Activated CD4-positive, alpha-beta T cell treated with anti-CD3 and anti-CD28 coated beads, Interleukin-2, Interleukin-4, amounts not matched to agents 100 ng/mL and 50 ng/mL, durations not matched to agents 16 hours and 8 hours (primary cell): Measurements from ENCODE around the gene CACNA1I.
"Not testable (repeated sequence)": the region's sequence is repeated elsewhere in the genome, so short reads cannot be mapped to it uniquely, and the experiment has no call there.

ENCODE experiments used
- DNase-seq: peaks from one replicate; pipeline ENCODE4 v3.0.0-alpha.2; 2020; ENCODE audit warnings: low spot score

Gene CACNA1I

DNA sequence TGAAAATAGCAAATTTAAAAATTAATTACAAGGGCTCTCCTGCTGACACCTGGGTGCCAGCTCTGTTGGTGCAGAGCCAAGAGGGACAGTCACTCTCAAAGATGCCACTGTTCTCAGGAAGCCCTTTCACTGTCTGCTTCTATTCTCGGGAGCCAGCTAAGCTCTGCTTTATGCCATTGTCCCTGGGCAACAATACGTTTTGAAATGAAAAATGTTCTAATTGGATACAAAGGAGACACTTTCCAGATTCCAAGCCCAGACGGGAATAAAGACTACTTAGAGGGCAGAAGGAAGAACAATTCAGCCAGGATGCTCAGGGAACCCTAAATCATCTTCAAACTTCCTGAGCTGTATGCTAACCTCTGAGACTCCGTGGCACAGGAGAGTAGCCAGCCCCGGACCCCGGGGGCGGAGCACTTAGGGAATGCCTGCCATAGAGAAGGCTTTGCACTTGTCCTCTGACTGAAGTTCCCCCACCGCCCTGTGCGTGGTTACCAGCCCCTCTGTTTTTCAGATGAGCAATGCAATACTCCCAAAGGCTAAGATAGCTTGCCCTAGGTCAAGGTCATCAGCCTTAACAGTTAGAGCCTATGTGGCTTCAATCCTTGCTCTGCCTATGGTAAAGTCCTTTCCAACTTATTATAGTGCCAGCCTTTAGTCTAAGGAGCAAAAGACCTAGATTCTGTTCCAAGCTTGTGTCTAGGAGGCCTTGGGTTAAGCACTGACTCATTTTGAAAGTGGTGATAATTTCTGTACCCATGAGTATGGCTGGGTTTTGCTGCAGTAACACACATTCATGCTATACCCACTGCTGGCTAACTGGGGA lies 150.9 kb downstream of the CACNA1I start:
- DNase-seq: peak; percentile 62

DNA sequence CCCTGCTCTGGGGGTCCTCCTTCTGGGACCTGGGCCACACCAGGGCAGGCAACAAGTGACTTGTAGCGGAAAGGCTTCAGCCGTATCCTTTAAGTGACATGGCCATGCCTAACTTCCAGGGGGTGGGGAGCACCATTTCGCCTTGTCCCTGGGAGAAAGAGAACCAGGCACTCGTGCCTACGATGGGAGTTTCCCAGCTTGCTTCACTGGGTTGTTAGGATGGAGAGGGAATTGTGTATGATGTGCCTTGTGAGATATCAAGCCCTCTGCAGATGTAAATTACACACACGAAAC lies 151.4 kb downstream of the CACNA1I start:
- DNase-seq: no peak

DNA sequence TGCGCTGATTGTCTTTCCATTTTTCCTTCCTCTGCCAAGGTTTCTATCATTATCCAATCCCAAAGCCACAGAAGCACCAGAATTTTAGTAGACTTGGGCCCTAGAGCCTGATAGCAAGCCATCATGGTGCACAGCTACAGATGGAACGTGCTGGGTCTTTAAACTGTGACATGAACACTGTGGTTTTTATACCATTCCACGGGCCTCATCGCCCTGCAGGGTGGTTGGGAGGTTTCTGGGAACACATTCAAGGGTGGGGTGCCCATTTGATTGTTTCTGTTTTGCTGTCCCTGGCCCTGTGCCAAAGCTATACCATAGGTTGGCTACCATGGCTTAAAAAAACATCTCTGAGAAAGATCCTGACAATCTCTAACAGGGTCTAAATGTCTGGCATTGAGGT lies 151.9 kb downstream of the CACNA1I start:
- no peak for DNase-seq

DNA sequence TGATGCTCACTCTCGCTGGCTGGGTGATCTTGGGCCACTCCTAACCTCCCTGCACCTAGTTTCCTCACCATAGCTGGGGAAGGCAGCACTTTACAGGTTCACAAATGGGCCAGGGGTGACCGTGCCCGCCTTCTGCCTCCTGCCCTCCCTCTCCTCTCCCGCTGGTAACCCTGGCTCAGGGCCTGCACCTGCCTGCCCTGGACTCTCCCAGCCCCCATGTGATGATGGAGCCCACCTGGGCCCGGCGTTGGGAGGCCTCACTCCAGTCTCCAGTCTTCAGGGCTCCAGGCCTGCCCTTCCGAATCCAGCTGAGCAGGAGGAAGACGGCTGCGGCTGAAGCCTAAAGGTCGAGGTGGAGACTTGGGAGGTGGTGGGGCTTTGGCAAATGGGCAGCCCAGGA lies 152.9 kb downstream of the CACNA1I start:
- DNase-seq: no peak

DNA sequence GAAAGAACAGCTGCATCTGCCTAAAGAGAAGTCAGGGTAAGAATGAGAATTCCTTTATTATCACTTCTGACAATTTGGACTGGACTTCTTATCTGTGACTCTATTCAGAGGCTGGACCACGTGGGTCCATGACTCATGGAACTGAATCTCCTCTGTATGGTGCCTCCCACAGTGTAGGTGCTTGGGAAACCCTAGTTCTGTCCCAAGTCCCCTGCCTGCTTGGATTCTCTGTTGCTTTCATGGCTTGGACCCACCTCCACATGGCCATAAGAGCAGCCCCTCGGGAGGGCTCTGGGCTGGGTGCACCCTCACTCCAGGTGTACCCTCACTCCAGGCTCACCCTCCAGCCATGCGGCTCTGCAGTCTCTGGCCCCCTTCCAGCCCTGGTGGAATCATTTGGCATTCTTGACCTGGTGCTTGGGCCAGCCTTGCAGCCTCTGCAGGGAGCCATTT lies 153.4 kb downstream of the CACNA1I start:
- no peak for DNase-seq

DNA sequence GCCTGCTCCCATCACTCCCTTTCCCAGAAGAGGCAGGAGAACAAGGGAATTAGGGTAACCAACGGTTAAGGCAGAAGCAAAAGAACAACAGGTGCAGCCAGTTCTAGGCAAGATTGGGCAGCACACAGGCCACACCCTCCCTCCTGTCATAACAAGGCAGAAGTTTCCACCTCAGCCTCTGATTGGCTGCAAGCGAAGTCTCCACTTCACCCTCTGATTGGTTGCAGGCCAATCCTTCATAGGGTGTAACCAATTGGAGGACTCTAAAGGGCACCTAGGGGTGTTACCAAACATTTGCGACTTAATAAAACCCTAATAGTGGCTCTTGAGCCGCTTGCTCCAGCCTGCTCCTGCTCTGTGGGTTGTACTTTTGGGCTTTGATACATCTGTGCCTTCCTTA lies 153.8 kb downstream of the CACNA1I start:
- no peak for DNase-seq

DNA sequence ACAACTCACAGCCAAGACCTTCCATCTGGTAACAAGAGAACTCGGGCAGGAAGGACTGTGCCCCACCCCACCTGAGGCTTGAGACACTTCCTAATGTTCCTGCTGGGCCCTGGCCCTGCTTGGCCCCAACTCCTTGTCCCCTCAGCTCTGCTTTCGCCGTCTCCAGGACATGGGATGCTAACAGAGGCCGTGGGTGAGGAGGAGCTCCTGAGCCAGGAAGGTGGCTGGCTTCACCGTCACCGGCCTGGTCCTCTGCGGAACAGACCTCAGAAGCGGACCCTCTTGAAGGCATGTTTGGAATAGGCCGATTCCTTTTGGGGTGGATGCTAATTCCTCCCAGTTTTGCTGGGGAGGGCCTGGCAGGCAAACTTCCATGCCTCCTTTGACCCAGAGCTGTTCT lies 154.3 kb downstream of the CACNA1I start:
- DNase-seq: no peak

DNA sequence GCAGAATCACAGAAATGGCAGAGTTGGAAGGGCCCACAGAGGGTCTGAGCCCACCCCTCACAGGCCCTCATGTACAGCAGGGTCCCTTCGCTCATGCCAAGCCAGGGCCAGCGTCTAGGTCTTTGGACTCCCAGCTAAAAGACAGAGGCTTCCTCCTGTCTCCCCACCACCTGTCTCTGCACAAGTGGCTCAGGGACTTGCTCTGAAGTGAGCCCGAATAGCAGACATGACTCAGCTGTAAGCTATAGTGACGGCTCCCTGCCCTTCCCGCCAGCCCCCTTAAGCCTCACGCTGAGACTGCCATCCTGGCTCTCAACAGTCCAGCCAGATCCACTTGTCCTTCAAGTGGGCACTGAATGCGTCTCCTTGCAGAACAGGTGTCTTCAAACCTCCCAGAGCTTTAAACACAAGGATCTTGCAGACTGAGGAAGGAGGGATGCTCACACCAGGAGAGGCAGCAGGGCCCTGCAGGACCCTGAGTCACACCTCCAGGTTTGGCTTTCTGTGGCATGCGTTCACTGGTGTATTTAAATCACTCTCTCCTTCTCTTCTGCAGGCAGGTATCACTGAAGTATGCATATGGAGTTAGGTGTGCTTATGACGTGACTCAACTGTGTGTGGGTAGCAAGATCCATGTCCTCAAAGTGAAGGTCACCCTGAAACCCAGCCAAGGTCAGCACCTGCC lies 154.9 kb downstream of the CACNA1I start:
- no peak for DNase-seq

DNA sequence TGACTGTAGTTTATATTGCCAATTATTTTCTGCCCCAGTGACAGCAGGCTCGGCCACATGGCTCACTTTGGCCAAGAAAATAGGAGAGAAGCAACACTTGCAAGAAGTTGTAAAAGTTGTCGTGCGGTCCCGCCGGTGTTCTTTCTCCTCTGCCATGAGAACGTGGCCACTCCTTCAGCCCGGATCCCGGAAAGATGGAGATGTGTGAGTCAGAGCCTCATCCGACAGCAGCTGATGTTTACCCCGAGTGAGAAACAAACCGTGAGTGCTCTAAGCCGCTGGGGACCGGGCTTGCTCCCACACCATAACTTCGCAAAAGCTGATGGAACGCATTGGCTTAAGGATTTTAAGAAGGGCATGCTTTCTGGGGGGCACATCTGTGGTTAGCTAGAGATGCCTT lies 157.0 kb downstream of the CACNA1I start:
- no peak for DNase-seq

DNA sequence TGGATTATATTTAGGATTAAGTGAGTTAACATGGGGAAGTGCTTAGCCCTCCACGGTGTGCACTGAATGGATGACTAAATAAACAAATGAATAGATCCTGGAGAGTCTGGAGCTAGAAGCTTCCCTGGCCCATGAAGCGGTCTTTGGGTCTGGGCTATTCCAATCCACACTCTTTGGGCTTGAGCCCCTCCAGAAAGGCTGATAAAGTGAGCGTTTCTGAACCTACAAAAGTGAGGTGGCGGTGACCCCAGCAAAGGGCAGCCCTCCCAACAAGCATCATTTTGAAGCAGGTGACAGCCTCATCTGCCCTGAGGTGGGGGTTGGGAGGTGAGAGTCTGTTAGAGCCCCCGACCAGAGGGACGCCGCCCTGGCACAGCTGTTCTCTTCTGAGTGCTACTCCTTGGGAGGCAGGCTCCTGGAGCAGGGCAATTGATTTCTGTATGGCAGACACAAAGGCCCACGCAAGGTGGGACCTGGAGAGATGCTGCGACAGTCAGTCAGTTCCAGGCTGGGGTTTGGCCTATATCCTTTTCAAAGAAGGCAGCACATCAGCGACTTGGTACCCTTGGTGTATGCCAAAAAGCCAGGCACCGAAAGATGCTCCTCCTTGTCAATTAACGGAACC lies 157.8 kb downstream of the CACNA1I start:
- no peak for DNase-seq

DNA sequence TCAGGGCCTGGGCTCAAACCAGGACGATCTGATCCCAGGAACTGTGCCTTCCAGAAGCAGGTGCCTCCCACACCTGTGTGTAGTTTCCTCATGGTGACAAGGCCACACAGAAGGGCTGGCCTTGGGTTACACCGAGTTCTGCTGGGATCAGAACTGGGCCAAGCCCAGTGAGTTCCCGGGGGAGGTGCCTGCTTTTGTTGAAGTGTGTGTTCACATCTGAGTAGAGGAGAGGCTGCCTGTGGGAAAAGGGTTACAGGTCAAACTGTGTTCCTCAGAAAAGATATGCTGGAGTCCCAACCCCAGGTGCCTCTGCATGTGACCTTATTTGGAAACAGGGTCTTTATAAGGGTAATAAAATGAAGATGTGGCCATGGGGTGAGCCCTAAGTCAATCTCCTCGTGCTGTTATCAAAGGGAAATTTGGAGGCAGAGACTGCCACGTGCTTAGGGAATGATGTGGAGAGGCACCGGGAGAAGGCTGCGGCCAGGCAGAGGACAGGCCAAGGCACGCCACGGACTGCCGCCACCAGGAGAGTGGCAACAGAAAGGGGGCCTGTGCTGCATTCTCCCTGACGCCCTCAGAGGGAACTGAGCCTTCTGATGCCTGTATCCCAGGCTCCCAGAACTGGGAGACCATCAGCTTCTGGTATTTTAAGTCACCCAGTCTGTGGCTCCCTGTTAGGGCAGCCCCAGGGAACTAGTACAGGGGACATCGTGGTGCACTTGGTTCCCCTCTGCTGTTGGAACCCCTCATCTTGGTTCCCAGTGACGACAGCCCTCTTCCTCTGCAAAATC lies 158.8 kb downstream of the CACNA1I start:
- no peak for DNase-seq

DNA sequence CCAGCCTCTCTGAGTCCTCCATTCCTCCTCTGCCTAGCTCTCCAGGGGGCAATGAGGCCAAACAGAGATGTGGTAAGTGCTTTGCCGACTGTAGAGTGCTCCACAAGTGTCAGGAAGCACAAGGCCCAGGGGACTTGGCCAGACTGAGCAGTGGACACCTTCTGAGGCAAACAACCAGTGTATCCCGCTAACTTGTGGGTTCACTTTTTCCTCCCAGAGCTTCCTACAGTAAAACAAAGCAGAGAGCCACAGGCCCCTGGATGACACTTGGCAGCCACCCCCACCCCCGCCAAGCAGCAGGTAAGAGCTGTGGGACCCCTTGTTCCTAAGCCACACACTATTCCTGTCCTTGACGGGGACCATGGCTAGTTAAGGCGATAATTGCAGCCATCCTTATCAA lies 160.9 kb downstream of the CACNA1I start:
- no peak for DNase-seq

DNA sequence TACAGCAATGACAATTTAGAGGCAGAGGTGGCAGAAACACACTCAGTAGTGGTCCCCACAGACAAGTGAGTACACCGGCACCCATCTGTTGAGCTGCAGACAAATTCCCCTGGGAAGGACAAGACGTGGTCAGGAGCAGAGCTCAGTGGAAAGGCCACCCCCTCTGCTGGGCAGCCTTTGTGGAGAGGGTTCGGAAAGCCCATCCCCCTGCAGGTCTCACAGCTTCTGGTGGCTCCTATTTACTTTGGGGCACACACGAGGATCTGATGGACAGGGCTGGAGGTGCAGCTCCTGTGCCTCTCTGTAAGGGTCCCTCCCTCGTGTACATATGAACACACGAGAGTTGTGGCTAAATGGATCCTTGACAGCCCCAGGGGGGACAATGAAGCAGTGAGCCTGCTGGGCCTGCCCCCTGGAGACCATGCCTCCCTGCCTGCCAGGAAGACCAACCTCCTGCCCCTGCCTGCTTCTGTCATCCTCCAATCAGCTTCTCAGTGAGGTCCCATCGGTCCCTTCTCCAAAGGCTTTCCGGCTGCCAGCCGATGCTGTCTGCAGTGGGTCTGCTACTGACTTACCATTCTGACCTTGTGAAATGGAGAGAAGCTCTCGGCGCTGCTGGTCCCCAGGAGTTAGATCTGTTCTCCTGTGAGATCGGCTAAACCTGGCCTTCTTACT lies 161.5 kb downstream of the CACNA1I start:
- no peak for DNase-seq

DNA sequence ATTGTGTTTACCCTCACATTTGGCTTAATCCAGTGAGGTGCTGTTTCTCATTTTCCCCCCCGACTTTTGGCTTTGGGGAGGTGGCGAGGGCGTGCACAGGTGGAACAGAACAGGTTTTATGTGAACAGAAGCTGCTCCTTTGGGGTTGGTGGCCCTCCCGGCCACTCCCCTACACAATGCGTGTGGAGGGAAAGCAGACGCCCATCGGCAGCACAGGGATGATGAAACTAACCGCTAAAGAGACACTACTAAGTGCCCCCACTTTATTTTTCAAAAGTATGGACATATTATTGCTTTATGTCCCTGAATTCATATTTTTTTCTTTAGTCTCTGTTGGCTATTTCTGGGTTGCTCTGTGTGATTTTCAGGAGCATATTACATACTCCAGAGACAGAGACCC lies 162.1 kb downstream of the CACNA1I start:
- DNase-seq: no peak

DNA sequence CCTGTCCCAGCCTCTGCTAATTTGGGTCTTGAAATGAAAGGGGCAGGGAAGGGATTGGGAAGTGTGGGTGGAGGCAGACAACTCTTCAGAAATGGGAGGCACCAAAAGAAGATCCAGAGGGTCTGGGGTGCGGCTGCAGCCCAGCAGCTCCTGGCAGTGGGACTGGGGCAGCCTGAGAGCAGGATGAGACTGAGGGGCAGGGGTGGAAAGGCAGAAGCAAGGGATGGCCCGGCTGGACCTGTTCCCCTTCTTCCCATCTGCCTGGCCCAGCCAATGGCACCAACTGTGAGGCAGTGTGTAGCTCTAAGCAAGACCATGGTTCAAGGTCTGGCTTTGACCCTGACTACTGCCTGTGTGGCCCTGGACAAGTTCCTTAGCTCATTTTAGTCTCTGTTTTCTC lies 162.6 kb downstream of the CACNA1I start:
- no peak for DNase-seq

DNA sequence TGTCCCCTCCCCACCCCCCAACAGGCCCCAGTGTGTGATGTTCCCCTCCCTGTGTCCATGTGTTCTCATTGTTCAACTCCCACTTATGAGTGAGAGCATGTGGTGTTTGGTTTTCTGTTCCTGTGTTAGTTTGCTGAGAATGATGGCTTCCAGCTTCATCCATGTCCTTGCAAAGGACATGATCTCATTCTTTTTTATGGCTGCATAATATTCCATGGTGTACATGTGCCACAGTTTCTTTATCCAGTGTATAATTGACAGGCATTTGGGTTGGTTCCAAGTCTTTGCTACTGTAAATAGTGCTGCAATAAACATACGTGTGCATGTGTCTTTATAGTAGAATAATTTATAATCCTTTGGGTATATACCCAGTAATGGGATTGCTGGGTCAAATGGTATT lies 163.5 kb downstream of the CACNA1I start:
- DNase-seq: not testable (repeated sequence)

DNA sequence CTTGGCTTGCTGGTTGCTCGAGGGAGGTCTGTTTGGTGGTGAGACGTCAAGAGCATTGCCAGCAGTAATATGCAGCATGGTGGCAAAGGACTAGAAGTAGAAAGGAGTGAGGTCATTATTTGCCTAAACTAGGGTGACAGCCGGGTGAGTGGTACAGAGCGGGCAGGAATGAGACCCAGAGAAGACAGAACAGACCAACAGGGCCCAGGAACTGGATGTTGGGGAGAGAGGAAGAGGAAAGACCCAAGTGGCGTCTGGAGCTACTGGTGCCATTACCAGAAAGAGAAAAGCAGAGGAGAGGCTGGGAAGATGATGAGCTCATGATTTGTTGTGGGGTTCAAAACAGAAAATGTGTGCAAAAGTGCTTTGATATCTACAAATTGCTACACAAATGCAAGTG lies 164.3 kb downstream of the CACNA1I start:
- DNase-seq: no peak

DNA sequence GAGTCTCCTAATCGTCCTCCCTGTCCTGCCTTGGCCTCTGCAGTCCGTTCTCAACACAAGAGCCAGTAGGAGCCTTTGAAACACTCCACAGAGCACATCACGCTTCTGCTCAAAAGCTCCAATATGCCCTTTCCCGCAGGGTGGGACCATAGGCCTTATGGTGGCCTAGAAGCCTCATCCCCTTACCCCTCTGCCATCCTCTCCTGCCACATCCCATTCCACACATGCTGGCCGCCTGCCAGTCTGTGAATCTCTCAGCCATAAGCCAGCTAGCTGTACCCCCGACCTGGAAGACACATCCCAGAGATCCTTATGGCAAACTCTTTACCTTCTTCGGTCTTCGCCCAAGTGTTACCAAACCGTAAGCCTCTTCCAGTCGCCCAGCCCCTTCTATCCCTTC lies 165.2 kb downstream of the CACNA1I start:
- DNase-seq: no peak

DNA sequence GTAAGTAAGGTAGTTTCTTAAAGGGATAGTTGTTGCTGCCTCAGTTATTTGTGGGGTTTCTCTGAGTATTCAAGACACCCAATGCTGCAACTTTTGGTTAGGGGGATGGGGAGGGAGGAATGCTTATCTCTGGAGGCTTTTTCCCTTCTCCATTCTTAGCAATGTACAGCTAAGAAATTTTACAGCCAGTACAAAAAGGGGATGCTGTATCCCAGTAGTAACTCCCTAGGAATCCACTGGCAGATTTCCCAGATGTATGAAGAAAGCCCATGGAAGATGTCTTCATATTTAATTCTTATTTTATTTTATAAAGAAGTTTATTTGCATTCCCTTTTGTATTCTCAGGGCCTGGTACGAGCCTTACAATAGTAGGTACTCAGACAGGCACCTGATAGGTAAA lies 168.2 kb downstream of the CACNA1I start:
- DNase-seq: no peak
